ENCODE data around the gene SFXN5. TPM values are rescaled to one million over a fixed set of nuclear protein-coding genes. Genes with fewer than 3 reads are reported as not detected.
"Not testable (repeated sequence)": the region's sequence is repeated elsewhere in the genome, so short reads cannot be mapped to it uniquely, and the experiment has no call there.

The SFXN5 gene
- total and polyA plus RNA-seq, 2 of the 4 experiments (the other 2 are of a cell fraction): 8.6 to 17.0 TPM

- CTCF ChIA-PET: no interaction called here
- no peaks in the 10 kb centered on the region for H3K9me1 ChIP-seq (ENCODE audit: insufficient read depth, low read length)
- no peak overlapping the region for H2AK5ac ChIP-seq (ENCODE audit: low read depth, low read length)
Observed at GRCh38 chr2:72908741-72909140, 162.8 kb downstream of the SFXN5 start.

DNA sequence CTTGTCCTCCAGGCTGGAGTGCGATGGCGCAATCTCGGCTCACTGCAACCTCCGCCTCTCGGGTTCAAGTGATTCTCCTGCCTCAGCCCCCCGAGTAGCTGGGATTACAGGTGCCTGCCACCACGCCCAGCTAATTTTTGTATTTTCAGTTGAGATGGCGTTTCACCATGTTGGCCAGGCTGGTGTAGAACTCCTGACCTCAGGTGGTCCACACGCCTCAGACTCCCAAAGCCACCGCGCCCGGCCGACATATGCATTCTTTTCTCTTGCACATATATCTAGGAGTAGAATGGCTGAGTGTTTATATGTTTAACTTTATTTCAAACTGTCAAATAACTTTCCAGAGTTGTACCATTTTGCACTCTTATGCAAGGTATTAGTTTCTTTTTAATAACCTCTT is 164.1 kb downstream of the SFXN5 start:
- H3K79me1 ChIP-seq (ENCODE audit: low read depth in 1 of 2, low read length in 2 of 2); H3K9me1 ChIP-seq (ENCODE audit: insufficient read depth, low read length); H2BK20ac ChIP-seq (ENCODE audit: low read depth, low read length); DNase-seq; dilution Hi-C loops (cut with HindIII; ENCODE audit: low sequenced_read_pairs, unreplicated experiment); H3K4me1 ChIP-seq (ENCODE audit: control insufficient read depth, insufficient read depth, low read length); H3K4ac ChIP-seq (ENCODE audit: low read depth, low read length); H3K4me3 ChIP-seq (ENCODE audit: insufficient read depth, low read depth, low read length); ATAC-seq (ENCODE audit: low read depth); H3K4me2 ChIP-seq (ENCODE audit: low read depth, low read length); H3K27ac ChIP-seq (ENCODE audit: insufficient read depth, low read length); H4K20me1 ChIP-seq (ENCODE audit: insufficient read depth, low read length); intact Hi-C loops (cut with micrococcal nuclease); H4K91ac ChIP-seq (ENCODE audit: insufficient read depth, low read depth, low read length); H2BK5ac ChIP-seq (ENCODE audit: low read depth, low read length, poor library complexity, severe bottlenecking); H3K18ac ChIP-seq (ENCODE audit: low read depth, low read length); POLR2A ChIA-PET (ENCODE audit: unreplicated experiment); BruUV-seq (replicated peaks); in situ Hi-C loops (cut with MboI; ENCODE audit: low sequenced_read_pairs); H2BK120ac ChIP-seq (ENCODE audit: low read depth, low read length); H2AFZ ChIP-seq (replicated peaks; ENCODE audit: low read length, poor library complexity); H3K56ac ChIP-seq (ENCODE audit: extremely low read depth, insufficient read depth, low read length); H3K14ac ChIP-seq (replicated peaks; ENCODE audit: low read depth, low read length); H4K8ac ChIP-seq (ENCODE audit: low read depth in 2 of 2, low read length in 2 of 2); H3K9ac ChIP-seq (ENCODE audit: low read depth, low read length); H3K9me3 ChIP-seq (ENCODE audit: control insufficient read depth, insufficient read depth, low read length); H2AK5ac ChIP-seq (ENCODE audit: low read depth, low read length); H4K5ac ChIP-seq (ENCODE audit: low read depth, low read length); H3K36me3 ChIP-seq (ENCODE audit: control insufficient read depth, insufficient read depth, low read length); H3K23ac ChIP-seq (ENCODE audit: low read depth, low read length); H2AK9ac ChIP-seq (replicated peaks; ENCODE audit: low read depth, low read length, poor library complexity); H2BK15ac ChIP-seq (ENCODE audit: low read depth, low read length): not testable (repeated sequence)
- peaks cover 61% of the 10 kb centered on the region for H3K27me3 ChIP-seq (ENCODE audit: control insufficient read depth, insufficient read depth, low read length)
- WGBS, 2 experiments (ENCODE audit: extremely low coverage in 2 of 2, insufficient read length in 1 of 2): no CpG with 5 or more reads among the region's 13 CpGs
- CTCF ChIA-PET: interaction anchor here (0.6 kb wide), 1 partner anchor 459 kb away, joined by 5 read pairs; no protein-coding TSS in a partner anchor

More at GRCh38 chr2:72908741-72909140, 162.8 kb downstream of the SFXN5 start:
- no TSS peak for BruUV-seq (replicated peaks)
- Histone ChIP-seq H2AFZ (replicated peaks; ENCODE audit: low read length, poor library complexity) (no peak overlapping the region), H4K91ac (ENCODE audit: insufficient read depth, low read depth, low read length) (no peak overlapping the region), H3K9me3 (ENCODE audit: control insufficient read depth, insufficient read depth, low read length) (no peaks in the 10 kb centered on the region; the same call in 1 of the 2 replicates), H3K79me1 (ENCODE audit: low read depth in 1 of 2, low read length in 2 of 2) (no peaks in the 10 kb centered on the region), H3K14ac (replicated peaks; ENCODE audit: low read depth, low read length) (no peak overlapping the region), H4K20me1 (ENCODE audit: insufficient read depth, low read length) (peaks cover 6% of the 10 kb centered on the region; the same call in 1 of the 2 replicates), H2BK20ac (ENCODE audit: low read depth, low read length) (no peak overlapping the region), H3K4me2 (ENCODE audit: low read depth, low read length) (no peak overlapping the region), H3K56ac (ENCODE audit: extremely low read depth, insufficient read depth, low read length) (no peak overlapping the region), H3K27ac (ENCODE audit: insufficient read depth, low read length) (no peak overlapping the region), H3K9ac (ENCODE audit: low read depth, low read length) (no peak overlapping the region), H2AK9ac (replicated peaks; ENCODE audit: low read depth, low read length, poor library complexity) (no peak overlapping the region), H2BK120ac (ENCODE audit: low read depth, low read length) (no peak overlapping the region), H3K4me1 (ENCODE audit: control insufficient read depth, insufficient read depth, low read length) (no peaks in the 10 kb centered on the region), H3K18ac (ENCODE audit: low read depth, low read length) (no peak overlapping the region), H4K5ac (ENCODE audit: low read depth, low read length) (no peak overlapping the region), H3K36me3 (ENCODE audit: control insufficient read depth, insufficient read depth, low read length) (no peaks in the 10 kb centered on the region), H2BK5ac (ENCODE audit: low read depth, low read length, poor library complexity, severe bottlenecking) (no peak overlapping the region), H3K4ac (ENCODE audit: low read depth, low read length) (no peak overlapping the region), H3K23ac (ENCODE audit: low read depth, low read length) (no peak overlapping the region), H2BK15ac (ENCODE audit: low read depth, low read length) (no peak overlapping the region), H3K27me3 (ENCODE audit: control insufficient read depth, insufficient read depth, low read length) (peaks cover 59% of the 10 kb centered on the region), H3K4me3 (ENCODE audit: insufficient read depth, low read depth, low read length) (no peak overlapping the region), H4K8ac (ENCODE audit: low read depth in 2 of 2, low read length in 2 of 2) (no peak overlapping the region)
- no peak for ATAC-seq (ENCODE audit: low read depth)
- in situ Hi-C loops (cut with MboI; ENCODE audit: low sequenced_read_pairs): no loop called here
- no peak for DNase-seq
- POLR2A ChIA-PET (ENCODE audit: unreplicated experiment): no interaction called here
- intact Hi-C loops (cut with micrococcal nuclease): no loop called here
- dilution Hi-C loops (cut with HindIII; ENCODE audit: low sequenced_read_pairs, unreplicated experiment): no loop called here
- WGBS, 2 experiments (ENCODE audit: extremely low coverage in 2 of 2, insufficient read length in 1 of 2): no CpG with 5 or more reads among the region's 3 CpGs
- TF ChIP-seq ELK1 (IDR thresholded peaks at IDR 0.05; ENCODE audit: borderline replicate concordance, low read depth, low read length) (no peak), MAZ (IDR thresholded peaks at IDR 0.05; ENCODE audit: borderline replicate concordance, low read depth, low read length) (no peak), RFX5 (IDR thresholded peaks at IDR 0.05; ENCODE audit: low read depth, low read length) (no peak), RCOR1 (IDR thresholded peaks at IDR 0.05; ENCODE audit: insufficient replicate concordance, low read length) (no peak), NFE2L2 (IDR thresholded peaks at IDR 0.05; ENCODE audit: low read depth, low read length) (no peak), POLR2A (IDR thresholded peaks at IDR 0.05; ENCODE audit: low read depth, low read length) (no peak), MAFK (IDR thresholded peaks at IDR 0.05; ENCODE audit: low read depth, low read length) (no peak), BHLHE40 (IDR thresholded peaks at IDR 0.05; ENCODE audit: low read depth, low read length) (no peak)
- TF ChIP-seq, protein P1, sequence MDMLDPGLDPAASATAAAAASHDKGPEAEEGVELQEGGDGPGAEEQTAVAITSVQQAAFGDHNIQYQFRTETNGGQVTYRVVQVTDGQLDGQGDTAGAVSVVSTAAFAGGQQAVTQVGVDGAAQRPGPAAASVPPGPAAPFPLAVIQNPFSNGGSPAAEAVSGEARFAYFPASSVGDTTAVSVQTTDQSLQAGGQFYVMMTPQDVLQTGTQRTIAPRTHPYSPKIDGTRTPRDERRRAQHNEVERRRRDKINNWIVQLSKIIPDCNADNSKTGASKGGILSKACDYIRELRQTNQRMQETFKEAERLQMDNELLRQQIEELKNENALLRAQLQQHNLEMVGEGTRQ (IDR thresholded peaks at IDR 0.05; ENCODE audit: low read depth, low read length): no peak

Measured in IMR-90 (cell line).